ENCODE data around the gene OPHN1.
A peak's percentile ranks its signal among the peaks of the same experiment; 100 is the strongest.

The OPHN1 gene

GRCh38 chrX:68439341-68439740 lies 6.0 kb upstream of the OPHN1 start:
- no peak overlapping the region for H3K27ac Mint-ChIP-seq
- ATAC-seq (replicated peaks) (no peak), DNase-seq (no peak)
- H3K36me3 Mint-ChIP-seq = no peaks in the 10 kb centered on the region
- no peak overlapping the region for H3K4me3 Mint-ChIP-seq
- H3K27me3 Mint-ChIP-seq = peaks cover 5 to 9% of the 10 kb centered on the region in 2 donors
- H3K4me1 Mint-ChIP-seq = no peaks in the 10 kb centered on the region
- no peaks in the 10 kb centered on the region for H3K9me3 Mint-ChIP-seq

GRCh38 chrX:68438575-68438974 lies 5.3 kb upstream of the OPHN1 start:
- Mint-ChIP-seq H3K36me3 (no peaks in the 10 kb centered on the region), H3K4me3 (no peak overlapping the region), H3K27ac (no peak overlapping the region), H3K4me1 (peaks cover 0 to 5% of the 10 kb centered on the region in 2 donors), H3K27me3 (peaks cover 11 to 17% of the 10 kb centered on the region in 2 donors), H3K9me3 (no peaks in the 10 kb centered on the region)
- ATAC-seq (replicated peaks) (no peak), DNase-seq (no peak)

GRCh38 chrX:68433981-68434299 lies 645 bp upstream of the OPHN1 start:
- peaks cover 2 to 17% of the 10 kb centered on the region in 2 donors for H3K4me1 Mint-ChIP-seq
- ATAC-seq (replicated peaks) (peak in 1 of 2 donors; percentile 29), DNase-seq (no peak)
- H3K27me3 Mint-ChIP-seq = peaks cover 28 to 36% of the 10 kb centered on the region in 2 donors
- H3K4me3 Mint-ChIP-seq = peak overlapping the region; percentile 81 to 84
- no peaks in the 10 kb centered on the region for H3K9me3 Mint-ChIP-seq
- no peaks in the 10 kb centered on the region for H3K36me3 Mint-ChIP-seq
- no peak overlapping the region for H3K27ac Mint-ChIP-seq

GRCh38 chrX:68432648-68433047 lies 647 bp downstream of the OPHN1 start:
- H3K9me3 Mint-ChIP-seq = no peaks in the 10 kb centered on the region
- peak overlapping the region; percentile 81 to 84 for H3K4me3 Mint-ChIP-seq
- H3K4me1 Mint-ChIP-seq = peaks cover 2 to 17% of the 10 kb centered on the region in 2 donors
- no peak overlapping the region for H3K27ac Mint-ChIP-seq
- H3K27me3 Mint-ChIP-seq = peaks cover 28 to 36% of the 10 kb centered on the region in 2 donors
- ATAC-seq (replicated peaks) (no peak), DNase-seq (no peak)
- H3K36me3 Mint-ChIP-seq = no peaks in the 10 kb centered on the region

- H3K4me3 Mint-ChIP-seq = no peak overlapping the region
- DNase-seq = no peak
- H3K36me3 Mint-ChIP-seq = no peaks in the 10 kb centered on the region
- no peak overlapping the region for H3K27ac Mint-ChIP-seq
- no peaks in the 10 kb centered on the region for H3K9me3 Mint-ChIP-seq
- H3K4me1 Mint-ChIP-seq = peaks cover 2 to 17% of the 10 kb centered on the region in 2 donors
- no peak for ATAC-seq (replicated peaks)
- H3K27me3 Mint-ChIP-seq = peaks cover 28 to 36% of the 10 kb centered on the region in 2 donors
Observed at GRCh38 chrX:68431836-68432235, 1.5 kb downstream of the OPHN1 start.

- no peak overlapping the region for H3K27ac Mint-ChIP-seq
- ATAC-seq (replicated peaks) = no peak
- no peak for DNase-seq
- H3K36me3 Mint-ChIP-seq = no peaks in the 10 kb centered on the region
- H3K4me1 Mint-ChIP-seq = peaks cover 2 to 17% of the 10 kb centered on the region in 2 donors
- peaks cover 23 to 26% of the 10 kb centered on the region in 2 donors for H3K27me3 Mint-ChIP-seq
- no peak overlapping the region for H3K4me3 Mint-ChIP-seq
- no peaks in the 10 kb centered on the region for H3K9me3 Mint-ChIP-seq
Observed at GRCh38 chrX:68429216-68429615, 4.1 kb downstream of the OPHN1 start.

GRCh38 chrX:68428431-68428830 lies 4.9 kb downstream of the OPHN1 start:
- H3K9me3 Mint-ChIP-seq = no peaks in the 10 kb centered on the region
- no peak overlapping the region for H3K27ac Mint-ChIP-seq
- no peak overlapping the region for H3K4me3 Mint-ChIP-seq
- H3K4me1 Mint-ChIP-seq = peaks cover 2 to 11% of the 10 kb centered on the region in 2 donors
- DNase-seq = no peak
- H3K27me3 Mint-ChIP-seq = peaks cover 17 to 18% of the 10 kb centered on the region in 2 donors
- no peaks in the 10 kb centered on the region for H3K36me3 Mint-ChIP-seq
- no peak for ATAC-seq (replicated peaks)

GRCh38 chrX:68424719-68425118 lies 8.6 kb downstream of the OPHN1 start:
- Mint-ChIP-seq H3K4me3 (no peak overlapping the region), H3K27ac (no peak overlapping the region), H3K27me3 (peaks cover 0 to 3% of the 10 kb centered on the region in 2 donors), H3K9me3 (no peaks in the 10 kb centered on the region), H3K36me3 (no peaks in the 10 kb centered on the region), H3K4me1 (no peaks in the 10 kb centered on the region)
- DNase-seq (no peak), ATAC-seq (replicated peaks) (no peak)

- no peaks in the 10 kb centered on the region for H3K36me3 Mint-ChIP-seq
- no peak overlapping the region for H3K27ac Mint-ChIP-seq
- no peaks in the 10 kb centered on the region for H3K4me1 Mint-ChIP-seq
- no peak for ATAC-seq (replicated peaks)
- H3K4me3 Mint-ChIP-seq = no peak overlapping the region
- H3K9me3 Mint-ChIP-seq = peaks cover 1 to 3% of the 10 kb centered on the region in 2 donors
- DNase-seq = no peak
- H3K27me3 Mint-ChIP-seq = peaks cover 0 to 4% of the 10 kb centered on the region in 2 donors
Observed at GRCh38 chrX:68422478-68422877, 10.8 kb downstream of the OPHN1 start.

GRCh38 chrX:68421636-68422035 lies 11.7 kb downstream of the OPHN1 start:
- ATAC-seq (replicated peaks) = no peak
- Mint-ChIP-seq H3K27ac (no peak overlapping the region), H3K9me3 (peaks cover 1 to 3% of the 10 kb centered on the region in 2 donors), H3K4me3 (no peak overlapping the region), H3K27me3 (peaks cover 0 to 4% of the 10 kb centered on the region in 2 donors), H3K36me3 (no peaks in the 10 kb centered on the region), H3K4me1 (no peaks in the 10 kb centered on the region)
- no peak for DNase-seq

GRCh38 chrX:68420559-68420958 lies 12.7 kb downstream of the OPHN1 start:
- DNase-seq (no peak), ATAC-seq (replicated peaks) (no peak)
- no peak overlapping the region for H3K4me3 Mint-ChIP-seq
- no peaks in the 10 kb centered on the region for H3K36me3 Mint-ChIP-seq
- H3K9me3 Mint-ChIP-seq = peaks cover 1 to 3% of the 10 kb centered on the region in 2 donors
- peaks cover 0 to 4% of the 10 kb centered on the region in 2 donors for H3K27me3 Mint-ChIP-seq
- H3K4me1 Mint-ChIP-seq = no peaks in the 10 kb centered on the region
- H3K27ac Mint-ChIP-seq = no peak overlapping the region

GRCh38 chrX:68419975-68420374 lies 13.3 kb downstream of the OPHN1 start:
- no peak overlapping the region for H3K27ac Mint-ChIP-seq
- H3K4me3 Mint-ChIP-seq = no peak overlapping the region
- no peak for ATAC-seq (replicated peaks)
- no peak for DNase-seq
- no peaks in the 10 kb centered on the region for H3K36me3 Mint-ChIP-seq
- peaks cover 0 to 4% of the 10 kb centered on the region in 2 donors for H3K27me3 Mint-ChIP-seq
- peaks cover 1 to 3% of the 10 kb centered on the region in 2 donors for H3K9me3 Mint-ChIP-seq
- no peaks in the 10 kb centered on the region for H3K4me1 Mint-ChIP-seq

- no peak for DNase-seq
- H3K27ac Mint-ChIP-seq = no peak overlapping the region
- peaks cover 1 to 3% of the 10 kb centered on the region in 2 donors for H3K9me3 Mint-ChIP-seq
- H3K4me3 Mint-ChIP-seq = no peak overlapping the region
- no peaks in the 10 kb centered on the region for H3K4me1 Mint-ChIP-seq
- no peak for ATAC-seq (replicated peaks)
- H3K27me3 Mint-ChIP-seq = peaks cover 0 to 10% of the 10 kb centered on the region in 2 donors
- H3K36me3 Mint-ChIP-seq = no peaks in the 10 kb centered on the region
Observed at GRCh38 chrX:68417651-68418050, 15.6 kb downstream of the OPHN1 start.

GRCh38 chrX:68416592-68416991 lies 16.7 kb downstream of the OPHN1 start:
- H3K9me3 Mint-ChIP-seq = peaks cover 1 to 3% of the 10 kb centered on the region in 2 donors
- ATAC-seq (replicated peaks) (no peak), DNase-seq (no peak)
- no peaks in the 10 kb centered on the region for H3K4me1 Mint-ChIP-seq
- H3K27me3 Mint-ChIP-seq = peaks cover 0 to 11% of the 10 kb centered on the region in 2 donors
- H3K27ac Mint-ChIP-seq = no peak overlapping the region
- H3K4me3 Mint-ChIP-seq = no peak overlapping the region
- no peaks in the 10 kb centered on the region for H3K36me3 Mint-ChIP-seq

GRCh38 chrX:68415316-68415715 lies 18.0 kb downstream of the OPHN1 start:
- DNase-seq (no peak), ATAC-seq (replicated peaks) (no peak)
- Mint-ChIP-seq H3K27ac (no peak overlapping the region), H3K4me3 (no peak overlapping the region), H3K9me3 (peaks cover 1 to 3% of the 10 kb centered on the region in 2 donors), H3K36me3 (no peaks in the 10 kb centered on the region), H3K27me3 (peaks cover 0 to 15% of the 10 kb centered on the region in 2 donors), H3K4me1 (no peaks in the 10 kb centered on the region)

GRCh38 chrX:68413254-68413653 lies 20.0 kb downstream of the OPHN1 start:
- no peak for DNase-seq
- H3K27ac Mint-ChIP-seq = no peak overlapping the region
- H3K4me1 Mint-ChIP-seq = no peaks in the 10 kb centered on the region
- H3K9me3 Mint-ChIP-seq = peaks cover 0 to 1% of the 10 kb centered on the region in 2 donors
- no peak for ATAC-seq (replicated peaks)
- no peak overlapping the region for H3K4me3 Mint-ChIP-seq
- no peaks in the 10 kb centered on the region for H3K36me3 Mint-ChIP-seq
- peaks cover 0 to 11% of the 10 kb centered on the region in 2 donors for H3K27me3 Mint-ChIP-seq
